T-helper 17 cell (primary cell): ENCODE results near the gene RPL10A. TPM values are rescaled to one million over a fixed set of nuclear protein-coding genes. Genes with fewer than 3 reads are reported as not detected.
"Not testable (repeated sequence)": the region's sequence is repeated elsewhere in the genome, so short reads cannot be mapped to it uniquely, and the experiment has no call there.

Source experiments
- ATAC-seq: fragments of 150-1000 bp; cut with Tn5 transposase; 2 replicates; pipeline ENCODE4 v1.10.0; 2021; ENCODE audit warnings: mild to moderate bottlenecking, moderate library complexity
- DNase-seq, 3 donors: peaks; one replicate each; pipeline versions ENCODE4 v3.0.0 to v3.0.0-alpha.2; 2020 to 2021
- H3K9me3 ChIP-seq: one replicate; pipeline ENCODE4 v1.7.0; 2013; ENCODE audit warnings: low read length, mild to moderate bottlenecking; ENCODE audit not compliant: control insufficient read depth, poor library complexity, severe bottlenecking
- H3K27ac Mint-ChIP-seq: one replicate; pipeline ENCODE4 v1.8.0; 2022; ENCODE audit warnings: mild to moderate bottlenecking, moderate library complexity, mixed read lengths
- H3K27me3 Mint-ChIP-seq: one replicate; pipeline ENCODE4 v1.8.0; 2022; ENCODE audit warnings: mixed read lengths
- H3K36me3 Mint-ChIP-seq: one replicate; pipeline ENCODE4 v1.8.0; 2022; ENCODE audit warnings: low read depth, mixed read lengths
- H3K4me1 Mint-ChIP-seq: one replicate; pipeline ENCODE4 v1.8.0; 2022; ENCODE audit warnings: mild to moderate bottlenecking, mixed read lengths
- H3K4me3 Mint-ChIP-seq: one replicate; pipeline ENCODE4 v1.8.0; 2022; ENCODE audit warnings: mild to moderate bottlenecking, moderate library complexity, mixed read lengths
- total RNA-seq, 4 donors: library from RNA in 2 of 4; stranded (reverse) in 2 of 4; gene quantifications; one replicate each; pipeline ENCODE4 v1.2.3 and lab custom pipeline; 2022 to 2026

Gene RPL10A
- total RNA-seq, 2 donors from 2014 or later: 2,096 to 2,128 TPM

- no peak overlapping the region for H3K27ac Mint-ChIP-seq
Measured at GRCh38 chr6:35436071-35436857, 31.9 kb upstream of the RPL10A start.

GRCh38 chr6:35438378-35439065, 29.7 kb upstream of the RPL10A start:
- not testable (repeated sequence) for H3K27me3 Mint-ChIP-seq, H3K4me3 Mint-ChIP-seq, H3K4me1 Mint-ChIP-seq, ATAC-seq, DNase-seq, H3K9me3 ChIP-seq, H3K36me3 Mint-ChIP-seq
- H3K27ac Mint-ChIP-seq: peak overlapping the region; percentile 61

More at GRCh38 chr6:35436071-35436857, 31.9 kb upstream of the RPL10A start:
- Mint-ChIP-seq H3K27me3 (no peaks in the 10 kb centered on the region), H3K4me3 (no peak overlapping the region), H3K36me3 (no peaks in the 10 kb centered on the region), H3K4me1 (no peaks in the 10 kb centered on the region)
- no peak for DNase-seq
- no peaks in the 10 kb centered on the region for H3K9me3 ChIP-seq
- no peak for ATAC-seq

- ATAC-seq (no peak), DNase-seq (no peak)
- Mint-ChIP-seq H3K27me3 (no peaks in the 10 kb centered on the region), H3K27ac (peak overlapping the region; percentile 29), H3K4me1 (no peaks in the 10 kb centered on the region), H3K36me3 (no peaks in the 10 kb centered on the region), H3K4me3 (no peak overlapping the region)
- no peaks in the 10 kb centered on the region for H3K9me3 ChIP-seq
Measured at GRCh38 chr6:35439308-35439707, 28.9 kb upstream of the RPL10A start.

GRCh38 chr6:35441205-35441604, 27.0 kb upstream of the RPL10A start:
- no peak overlapping the region for H3K4me3 Mint-ChIP-seq
- H3K9me3 ChIP-seq: no peaks in the 10 kb centered on the region
- no peak for ATAC-seq
- no peaks in the 10 kb centered on the region for H3K36me3 Mint-ChIP-seq
- H3K27me3 Mint-ChIP-seq: no peaks in the 10 kb centered on the region
- H3K4me1 Mint-ChIP-seq: peaks cover 5% of the 10 kb centered on the region
- DNase-seq: no peak
- no peak overlapping the region for H3K27ac Mint-ChIP-seq

GRCh38 chr6:35441642-35442041, 26.6 kb upstream of the RPL10A start:
- ATAC-seq (no peak), DNase-seq (no peak)
- no peaks in the 10 kb centered on the region for H3K9me3 ChIP-seq
- peaks cover 5% of the 10 kb centered on the region for H3K4me1 Mint-ChIP-seq
- no peaks in the 10 kb centered on the region for H3K36me3 Mint-ChIP-seq
- H3K27ac Mint-ChIP-seq: no peak overlapping the region
- H3K27me3 Mint-ChIP-seq: no peaks in the 10 kb centered on the region
- no peak overlapping the region for H3K4me3 Mint-ChIP-seq

GRCh38 chr6:35442693-35443092, 25.5 kb upstream of the RPL10A start:
- Mint-ChIP-seq H3K36me3 (no peaks in the 10 kb centered on the region), H3K4me3 (no peak overlapping the region), H3K4me1 (peaks cover 5% of the 10 kb centered on the region), H3K27ac (no peak overlapping the region), H3K27me3 (no peaks in the 10 kb centered on the region)
- no peaks in the 10 kb centered on the region for H3K9me3 ChIP-seq
- no peak for DNase-seq
- no peak for ATAC-seq

- Mint-ChIP-seq H3K4me3 (no peak overlapping the region), H3K27ac (no peak overlapping the region), H3K4me1 (peaks cover 5% of the 10 kb centered on the region), H3K27me3 (no peaks in the 10 kb centered on the region), H3K36me3 (no peaks in the 10 kb centered on the region)
- ATAC-seq: no peak
- DNase-seq: no peak
- no peaks in the 10 kb centered on the region for H3K9me3 ChIP-seq
Measured at GRCh38 chr6:35443341-35444030, 24.7 kb upstream of the RPL10A start.

GRCh38 chr6:35445691-35446090, 22.5 kb upstream of the RPL10A start:
- no peaks in the 10 kb centered on the region for H3K36me3 Mint-ChIP-seq
- H3K27ac Mint-ChIP-seq: peak overlapping the region; percentile 43
- H3K27me3 Mint-ChIP-seq: no peaks in the 10 kb centered on the region
- H3K9me3 ChIP-seq: no peaks in the 10 kb centered on the region
- DNase-seq: no peak
- no peak for ATAC-seq
- H3K4me3 Mint-ChIP-seq: no peak overlapping the region
- H3K4me1 Mint-ChIP-seq: peaks cover 11% of the 10 kb centered on the region

GRCh38 chr6:35448191-35448590, 20.0 kb upstream of the RPL10A start:
- Mint-ChIP-seq H3K27ac (no peak overlapping the region), H3K27me3 (no peaks in the 10 kb centered on the region), H3K4me3 (no peak overlapping the region), H3K36me3 (no peaks in the 10 kb centered on the region), H3K4me1 (peaks cover 21% of the 10 kb centered on the region)
- DNase-seq (no peak), ATAC-seq (no peak)
- H3K9me3 ChIP-seq: no peaks in the 10 kb centered on the region

- peaks cover 26% of the 10 kb centered on the region for H3K4me1 Mint-ChIP-seq
- DNase-seq: peak in 1 of 3 donors; percentile 15
- peak; percentile 73 for ATAC-seq
- no peaks in the 10 kb centered on the region for H3K36me3 Mint-ChIP-seq
- no peak overlapping the region for H3K4me3 Mint-ChIP-seq
- H3K9me3 ChIP-seq: no peaks in the 10 kb centered on the region
- H3K27me3 Mint-ChIP-seq: no peaks in the 10 kb centered on the region
- H3K27ac Mint-ChIP-seq: no peak overlapping the region
Measured at GRCh38 chr6:35449287-35449881, 18.8 kb upstream of the RPL10A start.

- Mint-ChIP-seq H3K4me1 (peaks cover 29% of the 10 kb centered on the region), H3K27ac (peak overlapping the region; percentile 54), H3K4me3 (peak overlapping the region; percentile 84), H3K27me3 (no peaks in the 10 kb centered on the region), H3K36me3 (peaks cover 6% of the 10 kb centered on the region)
- DNase-seq (no peak), ATAC-seq (no peak)
- no peaks in the 10 kb centered on the region for H3K9me3 ChIP-seq
Measured at GRCh38 chr6:35451354-35452182, 16.6 kb upstream of the RPL10A start.

- Mint-ChIP-seq H3K27ac (peak within 1 kb of the TSS; percentile 54), H3K27me3 (no peaks in the 10 kb centered on the region), H3K4me3 (peak within 1 kb of the TSS; percentile 84), H3K36me3 (peaks cover 6% of the 10 kb centered on the region), H3K4me1 (peaks cover 29% of the 10 kb centered on the region)
- DNase-seq (peak; percentile 67 to 86 (median 84)), ATAC-seq (peak; percentile 85)
- no peaks in the 10 kb centered on the region for H3K9me3 ChIP-seq
Measured at GRCh38 chr6:35452183-35453090, 15.8 kb upstream of the RPL10A start, which contains the start of gene FANCE. Gene FANCE (plus strand): TSS chr6:35452338. CDS start chr6:35452546, 208 bp downstream.
